Measurements from ENCODE around the gene CLMN. TPM values are rescaled to one million over a fixed set of nuclear protein-coding genes. Genes with fewer than 3 reads are reported as not detected.

CLMN gene
- total and polyA plus RNA-seq, 2 of the 8 experiments (the other 6 are each of a cell fraction or from before 2014, with no cell fraction given) = 1.6 to 8.2 TPM

DNA sequence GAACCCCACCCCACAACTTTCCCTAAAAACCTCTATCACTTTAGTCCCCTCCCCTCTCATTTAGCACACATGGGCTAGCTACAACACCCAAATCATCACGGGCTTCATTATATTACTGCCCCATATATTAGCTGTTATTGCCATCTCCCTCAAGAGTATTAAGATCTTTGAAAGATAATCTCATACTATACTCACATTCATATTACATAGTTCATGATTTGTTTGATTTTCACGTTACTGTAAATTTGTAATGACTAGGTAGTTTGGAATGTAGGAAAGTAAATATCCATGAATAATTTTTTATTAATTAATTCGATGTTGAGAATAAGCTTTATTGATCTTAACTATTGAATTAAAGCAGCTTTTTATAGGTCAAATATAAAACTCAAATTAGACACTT, 170.3 kb downstream of the CLMN start (continued):
- TF ChIP-seq, protein P1, sequence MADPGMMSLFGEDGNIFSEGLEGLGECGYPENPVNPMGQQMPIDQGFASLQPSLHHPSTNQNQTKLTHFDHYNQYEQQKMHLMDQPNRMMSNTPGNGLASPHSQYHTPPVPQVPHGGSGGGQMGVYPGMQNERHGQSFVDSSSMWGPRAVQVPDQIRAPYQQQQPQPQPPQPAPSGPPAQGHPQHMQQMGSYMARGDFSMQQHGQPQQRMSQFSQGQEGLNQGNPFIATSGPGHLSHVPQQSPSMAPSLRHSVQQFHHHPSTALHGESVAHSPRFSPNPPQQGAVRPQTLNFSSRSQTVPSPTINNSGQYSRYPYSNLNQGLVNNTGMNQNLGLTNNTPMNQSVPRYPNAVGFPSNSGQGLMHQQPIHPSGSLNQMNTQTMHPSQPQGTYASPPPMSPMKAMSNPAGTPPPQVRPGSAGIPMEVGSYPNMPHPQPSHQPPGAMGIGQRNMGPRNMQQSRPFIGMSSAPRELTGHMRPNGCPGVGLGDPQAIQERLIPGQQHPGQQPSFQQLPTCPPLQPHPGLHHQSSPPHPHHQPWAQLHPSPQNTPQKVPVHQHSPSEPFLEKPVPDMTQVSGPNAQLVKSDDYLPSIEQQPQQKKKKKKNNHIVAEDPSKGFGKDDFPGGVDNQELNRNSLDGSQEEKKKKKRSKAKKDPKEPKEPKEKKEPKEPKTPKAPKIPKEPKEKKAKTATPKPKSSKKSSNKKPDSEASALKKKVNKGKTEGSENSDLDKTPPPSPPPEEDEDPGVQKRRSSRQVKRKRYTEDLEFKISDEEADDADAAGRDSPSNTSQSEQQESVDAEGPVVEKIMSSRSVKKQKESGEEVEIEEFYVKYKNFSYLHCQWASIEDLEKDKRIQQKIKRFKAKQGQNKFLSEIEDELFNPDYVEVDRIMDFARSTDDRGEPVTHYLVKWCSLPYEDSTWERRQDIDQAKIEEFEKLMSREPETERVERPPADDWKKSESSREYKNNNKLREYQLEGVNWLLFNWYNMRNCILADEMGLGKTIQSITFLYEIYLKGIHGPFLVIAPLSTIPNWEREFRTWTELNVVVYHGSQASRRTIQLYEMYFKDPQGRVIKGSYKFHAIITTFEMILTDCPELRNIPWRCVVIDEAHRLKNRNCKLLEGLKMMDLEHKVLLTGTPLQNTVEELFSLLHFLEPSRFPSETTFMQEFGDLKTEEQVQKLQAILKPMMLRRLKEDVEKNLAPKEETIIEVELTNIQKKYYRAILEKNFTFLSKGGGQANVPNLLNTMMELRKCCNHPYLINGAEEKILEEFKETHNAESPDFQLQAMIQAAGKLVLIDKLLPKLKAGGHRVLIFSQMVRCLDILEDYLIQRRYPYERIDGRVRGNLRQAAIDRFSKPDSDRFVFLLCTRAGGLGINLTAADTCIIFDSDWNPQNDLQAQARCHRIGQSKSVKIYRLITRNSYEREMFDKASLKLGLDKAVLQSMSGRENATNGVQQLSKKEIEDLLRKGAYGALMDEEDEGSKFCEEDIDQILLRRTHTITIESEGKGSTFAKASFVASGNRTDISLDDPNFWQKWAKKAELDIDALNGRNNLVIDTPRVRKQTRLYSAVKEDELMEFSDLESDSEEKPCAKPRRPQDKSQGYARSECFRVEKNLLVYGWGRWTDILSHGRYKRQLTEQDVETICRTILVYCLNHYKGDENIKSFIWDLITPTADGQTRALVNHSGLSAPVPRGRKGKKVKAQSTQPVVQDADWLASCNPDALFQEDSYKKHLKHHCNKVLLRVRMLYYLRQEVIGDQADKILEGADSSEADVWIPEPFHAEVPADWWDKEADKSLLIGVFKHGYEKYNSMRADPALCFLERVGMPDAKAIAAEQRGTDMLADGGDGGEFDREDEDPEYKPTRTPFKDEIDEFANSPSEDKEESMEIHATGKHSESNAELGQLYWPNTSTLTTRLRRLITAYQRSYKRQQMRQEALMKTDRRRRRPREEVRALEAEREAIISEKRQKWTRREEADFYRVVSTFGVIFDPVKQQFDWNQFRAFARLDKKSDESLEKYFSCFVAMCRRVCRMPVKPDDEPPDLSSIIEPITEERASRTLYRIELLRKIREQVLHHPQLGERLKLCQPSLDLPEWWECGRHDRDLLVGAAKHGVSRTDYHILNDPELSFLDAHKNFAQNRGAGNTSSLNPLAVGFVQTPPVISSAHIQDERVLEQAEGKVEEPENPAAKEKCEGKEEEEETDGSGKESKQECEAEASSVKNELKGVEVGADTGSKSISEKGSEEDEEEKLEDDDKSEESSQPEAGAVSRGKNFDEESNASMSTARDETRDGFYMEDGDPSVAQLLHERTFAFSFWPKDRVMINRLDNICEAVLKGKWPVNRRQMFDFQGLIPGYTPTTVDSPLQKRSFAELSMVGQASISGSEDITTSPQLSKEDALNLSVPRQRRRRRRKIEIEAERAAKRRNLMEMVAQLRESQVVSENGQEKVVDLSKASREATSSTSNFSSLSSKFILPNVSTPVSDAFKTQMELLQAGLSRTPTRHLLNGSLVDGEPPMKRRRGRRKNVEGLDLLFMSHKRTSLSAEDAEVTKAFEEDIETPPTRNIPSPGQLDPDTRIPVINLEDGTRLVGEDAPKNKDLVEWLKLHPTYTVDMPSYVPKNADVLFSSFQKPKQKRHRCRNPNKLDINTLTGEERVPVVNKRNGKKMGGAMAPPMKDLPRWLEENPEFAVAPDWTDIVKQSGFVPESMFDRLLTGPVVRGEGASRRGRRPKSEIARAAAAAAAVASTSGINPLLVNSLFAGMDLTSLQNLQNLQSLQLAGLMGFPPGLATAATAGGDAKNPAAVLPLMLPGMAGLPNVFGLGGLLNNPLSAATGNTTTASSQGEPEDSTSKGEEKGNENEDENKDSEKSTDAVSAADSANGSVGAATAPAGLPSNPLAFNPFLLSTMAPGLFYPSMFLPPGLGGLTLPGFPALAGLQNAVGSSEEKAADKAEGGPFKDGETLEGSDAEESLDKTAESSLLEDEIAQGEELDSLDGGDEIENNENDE (IDR thresholded peaks at IDR 0.05; ENCODE audit: insufficient replicate concordance, low read length) = no peak
- TF ChIP-seq TBP (IDR thresholded peaks at IDR 0.05; ENCODE audit: low read depth, low read length) (no peak), SIRT6 (IDR thresholded peaks at IDR 0.05; ENCODE audit: low read length) (no peak)

Measured in H1 (cell line).